H1 (cell line): ENCODE results near the gene SYMPK. TPM values are rescaled to one million over a fixed set of nuclear protein-coding genes. Genes with fewer than 3 reads are reported as not detected.

ENCODE experiments used
- CTCF ChIA-PET: fragments of 300-600 bp; sonication (Branson Sonifier 250); formaldehyde crosslinking; loops from one replicate; lab custom pipeline; 2021; ENCODE audit not compliant: partially characterized antibody; lab: Charles Lee
- POLR2A ChIA-PET: fragments of 300-600 bp; sonication (Branson Sonifier 250); formaldehyde crosslinking; loops from one replicate; lab custom pipeline; 2021; ENCODE audit warnings: inconsistent platforms; ENCODE audit not compliant: partially characterized antibody; lab: Charles Lee
- DNase-seq, 2 experiments: peaks; one replicate each; pipeline versions ENCODE4 v3.0.0 to v3.0.0-alpha.2; 2010 to 2022; ENCODE audit warnings: low spot score in 2 of 2, low read depth in 1 of 2, mixed read lengths in 1 of 2
- FAIRE-seq: peaks from 2 replicates; lab custom pipeline; 2011; peaks lifted over from hg19 to GRCh38; lab: Jason Lieb, UNC
- H2AFZ ChIP-seq: 2 replicates; pipeline ENCODE4 v1.8.1; 2012; ENCODE audit warnings: low read length, inconsistent platforms
- H2AK5ac ChIP-seq: 2 replicates; pipeline ENCODE4 v1.6.1; 2013; ENCODE audit warnings: low read depth, low read length
- H2BK120ac ChIP-seq: replicated peaks from 2 replicates; pipeline ENCODE3; 2013; ENCODE audit warnings: low read depth, low read length, inconsistent platforms
- H2BK12ac ChIP-seq: 2 replicates; pipeline ENCODE4 v1.6.1; 2013; ENCODE audit warnings: low read depth, low read length
- H2BK15ac ChIP-seq: 2 replicates; pipeline ENCODE4 v1.6.1; 2013; ENCODE audit warnings: low read length
- H2BK20ac ChIP-seq: 2 replicates; pipeline ENCODE4 v1.6.1; 2013; ENCODE audit warnings: low read length
- H2BK5ac ChIP-seq: 2 replicates; pipeline ENCODE4 v1.6.1; 2013; ENCODE audit warnings: low read depth, low read length
- H3K14ac ChIP-seq: 2 replicates; pipeline ENCODE4 v1.6.1; 2013; ENCODE audit warnings: inconsistent platforms; ENCODE audit not compliant: insufficient read length
- H3K18ac ChIP-seq: 2 replicates; pipeline ENCODE4 v1.6.1; 2013; ENCODE audit warnings: low read length; ENCODE audit errors: extremely low read depth
- H3K23ac ChIP-seq: 2 replicates; pipeline ENCODE4 v1.6.1; 2013; ENCODE audit warnings: inconsistent platforms; ENCODE audit not compliant: insufficient read length
- H3K23me2 ChIP-seq: 2 replicates; pipeline ENCODE4 v1.6.1; 2013; ENCODE audit warnings: low read depth, low read length
- H3K27ac ChIP-seq: 2 replicates; pipeline ENCODE4 v1.6.1; 2011; ENCODE audit warnings: low read depth, low read length, inconsistent platforms
- H3K27me3 ChIP-seq, 4 experiments: replicated peaks in 1 of 4; 1 replicate in 1 of 4; 2 replicates in 3 of 4; pipeline versions ENCODE4 v1.6.1 to v1.8.1; 2011 to 2013; ENCODE audit warnings: low read length in 3 of 4, mild to moderate bottlenecking in 3 of 4, inconsistent platforms in 2 of 4, mixed read lengths in 2 of 4, moderate library complexity in 1 of 4; ENCODE audit not compliant: control insufficient read depth in 3 of 4, insufficient read depth in 3 of 4; ENCODE audit errors: extremely low read depth in 1 of 4
- H3K36me3 ChIP-seq, 4 experiments: 2 replicates each; pipeline versions ENCODE4 v1.6.1 to v1.8.1; 2011 to 2013; ENCODE audit warnings: mild to moderate bottlenecking in 4 of 4, low read length in 3 of 4, moderate library complexity in 2 of 4, control low read depth in 1 of 4, inconsistent platforms in 1 of 4; ENCODE audit not compliant: insufficient read depth in 4 of 4, control insufficient read depth in 2 of 4
- H3K4ac ChIP-seq: replicated peaks from 2 replicates; pipeline ENCODE3; 2013; ENCODE audit warnings: low read length, low read depth, mixed read lengths, inconsistent platforms; ENCODE audit not compliant: insufficient read length
- H3K4me1 ChIP-seq, 4 experiments: replicated peaks in 1 of 4; 1 replicate in 1 of 4; 2 replicates in 3 of 4; pipeline versions ENCODE4 v1.6.1 to v1.8.1; 2011 to 2013; ENCODE audit warnings: low read length in 3 of 4, inconsistent platforms in 2 of 4, mixed read lengths in 1 of 4; ENCODE audit not compliant: insufficient read depth in 4 of 4, control insufficient read depth in 3 of 4
- H3K4me2 ChIP-seq, 2 experiments: 2 replicates each; pipeline versions ENCODE4 v1.6.1 to v1.8.1; 2011 to 2013; ENCODE audit warnings: low read depth in 2 of 2, low read length in 2 of 2, control low read depth in 1 of 2, inconsistent platforms in 1 of 2, mild to moderate bottlenecking in 1 of 2; ENCODE audit not compliant: insufficient read depth in 1 of 2
- H3K4me3 ChIP-seq, 4 experiments: fragments of 200-600, 300-600 bp in 1 of 4; sonication (generic), shearing (Covaris generic), sonication (Bioruptor Twin) in 1 of 4; 2 replicates each; pipeline versions ENCODE4 v1.5.1 to v1.8.1; 2011 to 2016; ENCODE audit warnings: low read length in 4 of 4, low read depth in 3 of 4, control low read depth in 2 of 4, inconsistent platforms in 2 of 4, mild to moderate bottlenecking in 2 of 4, mixed read lengths in 1 of 4, moderate library complexity in 1 of 4; ENCODE audit not compliant: insufficient read depth in 2 of 4; ENCODE audit errors: extremely low read depth in 1 of 4
- H3K56ac ChIP-seq: replicated peaks from 2 replicates; pipeline ENCODE3; 2013; ENCODE audit warnings: low read depth, mild to moderate bottlenecking, mixed read lengths, low read length, inconsistent platforms; ENCODE audit not compliant: insufficient read length
- H3K79me1 ChIP-seq: 2 replicates; pipeline ENCODE4 v1.6.1; 2013; ENCODE audit warnings: low read depth, low read length, control low read depth
- H3K79me2 ChIP-seq, 2 experiments: 2 replicates each; pipeline versions ENCODE4 v1.6.1 to v1.8.1; 2012 to 2013; ENCODE audit warnings: low read length in 2 of 2, mild to moderate bottlenecking in 2 of 2, inconsistent platforms in 1 of 2; ENCODE audit not compliant: insufficient read depth in 2 of 2, control insufficient read depth in 1 of 2
- H3K9ac ChIP-seq, 4 experiments: replicated peaks in 1 of 4; 1 replicate in 1 of 4; 2 replicates in 3 of 4; pipeline versions ENCODE4 v1.6.1 to v1.8.1; 2011 to 2013; ENCODE audit warnings: low read depth in 3 of 4, low read length in 3 of 4, control low read depth in 2 of 4, mild to moderate bottlenecking in 2 of 4, moderate library complexity in 2 of 4, inconsistent platforms in 1 of 4; ENCODE audit errors: extremely low read depth in 1 of 4
- H3K9me3 ChIP-seq, 2 experiments: 2 replicates each; pipeline versions ENCODE4 v1.6.1 to v1.8.1; 2012 to 2013; ENCODE audit warnings: mild to moderate bottlenecking in 2 of 2, moderate library complexity in 2 of 2, control low read depth in 1 of 2, inconsistent platforms in 1 of 2, low read depth in 1 of 2, low read length in 1 of 2, mixed read lengths in 1 of 2; ENCODE audit not compliant: insufficient read depth in 2 of 2
- H4K20me1 ChIP-seq, 2 experiments: replicated peaks in 1 of 2; 2 replicates each; pipeline versions ENCODE3 to v1.8.1; 2011 to 2013; ENCODE audit warnings: inconsistent platforms in 2 of 2, low read length in 2 of 2, mild to moderate bottlenecking in 1 of 2; ENCODE audit not compliant: insufficient read depth in 2 of 2, control insufficient read depth in 1 of 2
- H4K5ac ChIP-seq: 2 replicates; pipeline ENCODE4 v1.6.1; 2013; ENCODE audit warnings: low read length, low read depth, mixed read lengths, inconsistent platforms; ENCODE audit not compliant: insufficient read length
- H4K8ac ChIP-seq: 2 replicates; pipeline ENCODE4 v1.8.0; 2013; ENCODE audit warnings: mild to moderate bottlenecking, moderate library complexity, low read length, inconsistent platforms; ENCODE audit not compliant: insufficient read depth; ENCODE audit errors: extremely low read depth
- H4K91ac ChIP-seq: replicated peaks from 2 replicates; pipeline ENCODE3; 2013; ENCODE audit warnings: low read length, mixed read lengths, inconsistent platforms; ENCODE audit not compliant: insufficient read length
- ATF3 ChIP-seq: IDR thresholded peaks from 2 replicates; pipeline ENCODE4 v1.6.1; 2011; ENCODE audit warnings: low read depth, mild to moderate bottlenecking, low read length; ENCODE audit not compliant: insufficient read depth
- CBX5 ChIP-seq: fragments of 300-800, 300-1000 bp; sonication (generic); IDR thresholded peaks from 2 replicates; pipeline ENCODE4 v1.7.1; 2016; ENCODE audit warnings: antibody characterized with exemption, low read length, low read depth
- CHD1 ChIP-seq: IDR thresholded peaks from 2 replicates; pipeline ENCODE4 v1.6.1; 2012; ENCODE audit warnings: low read depth, low read length, improper control_type of control experiment
- EP300 ChIP-seq, 2 experiments: IDR thresholded peaks; 1 replicate in 1 of 2; 2 replicates in 1 of 2; pipeline ENCODE4 v1.6.1; 2011 to 2012; ENCODE audit warnings: low read depth in 2 of 2, low read length in 2 of 2, mild to moderate bottlenecking in 2 of 2, borderline replicate concordance in 1 of 2, inconsistent platforms in 1 of 2, moderate library complexity in 1 of 2
- JUN ChIP-seq: IDR thresholded peaks from 2 replicates; pipeline ENCODE4 v1.6.1; 2011; ENCODE audit warnings: low read depth, mild to moderate bottlenecking, improper control_type of control experiment, low read length
- KDM4A ChIP-seq: IDR thresholded peaks from one replicate; pipeline ENCODE4 v1.7.1; 2012; ENCODE audit warnings: low read depth, mild to moderate bottlenecking, moderate library complexity, low read length, inconsistent platforms; ENCODE audit not compliant: severe bottlenecking
- RBBP5 ChIP-seq: IDR thresholded peaks from 2 replicates; pipeline ENCODE4 v1.7.1; 2012; ENCODE audit warnings: low read depth, mild to moderate bottlenecking, inconsistent platforms, low read length, moderate library complexity, borderline replicate concordance
- SIN3A ChIP-seq, 2 experiments: IDR thresholded peaks in 1 of 2; conservative IDR thresholded peaks in 1 of 2; 2 replicates each; pipeline ENCODE4 v1.6.1; 2011 to 2012; ENCODE audit warnings: low read length in 2 of 2, improper control_type of control experiment in 1 of 2, low read depth in 1 of 2, mild to moderate bottlenecking in 1 of 2
- SP2 ChIP-seq: IDR thresholded peaks from 2 replicates; pipeline ENCODE4 v1.6.1; 2012; ENCODE audit warnings: mild to moderate bottlenecking, low read length, inconsistent platforms
- TBP ChIP-seq: IDR thresholded peaks from 2 replicates; pipeline ENCODE4 v1.6.1; 2011; ENCODE audit warnings: low read depth, low read length, improper control_type of control experiment
- WGBS, 2 experiments: shearing (Covaris generic) in 1 of 2; methylation state at CpG; one replicate each; pipeline versions ENCODE4 v1.1.6 to v1.1.7; 2013 to 2015; ENCODE audit warnings: low lambda C conversion rate in 2 of 2, mixed read lengths in 2 of 2, inconsistent platforms in 1 of 2, low coverage in 1 of 2, missing lambda C conversion rate in 1 of 2; ENCODE audit not compliant: insufficient replicate concordance in 2 of 2, insufficient coverage in 1 of 2, insufficient read length in 1 of 2; ENCODE audit errors: extremely low coverage in 1 of 2, missing lambda C conversion rate in 1 of 2; 5-methylcytosine and 5-hydroxymethylcytosine counted together
- polyA plus RNA-seq, 7 experiments: library from polyadenylated mRNA; depleted of rRNA in 3 of 7; stranded (reverse) in 5 of 7; unstranded in 2 of 7; fragments of >200 nt in 5 of 7; fragments of 200-250 nt in 2 of 7; gene quantifications; 1 replicate in 5 of 7; 2 replicates in 1 of 7; 4 replicates in 1 of 7; pipeline versions ENCODE4 v1.2.1 to v1.2.3, GENCODE V29; 2011 to 2013; ENCODE audit warnings: missing spikeins in 2 of 7, mixed read lengths in 2 of 7
- total RNA-seq: library from RNA; stranded (reverse); fragmentation: NEBNext Ultra II Directional; extraction: Animal tissue kit (Norgen Biotek cat#: 25700); gene quantifications from 2 replicates; pipeline ENCODE4 v1.2.1, GENCODE V29; 2021

The SYMPK gene
- total and polyA plus RNA-seq, 2 of the 8 experiments (the other 6 are each of a cell fraction or from before 2014, with no cell fraction given) = 93.6 to 99.5 TPM

GRCh38 chr19:45828945-45829344 is 34.0 kb downstream of the SYMPK start:
- 88% methylated on average over 16 of the region's 16 CpGs; no CpG with 5 or more reads in 1 of the 2 experiments for WGBS, 2 experiments
- no peak overlapping the region for H4K8ac ChIP-seq
- H2BK12ac ChIP-seq = no peak overlapping the region
- no peak overlapping the region for H2BK5ac ChIP-seq
- peaks cover 3 to 17% of the 10 kb centered on the region in 2 experiments for H4K20me1 ChIP-seq
- no peak overlapping the region for H3K14ac ChIP-seq
- H3K56ac ChIP-seq = no peak overlapping the region
- FAIRE-seq (no peak), DNase-seq (no peak)
- H4K5ac ChIP-seq = no peak overlapping the region
- no peak overlapping the region for H3K27ac ChIP-seq
- H2AK5ac ChIP-seq = no peak overlapping the region
- CTCF ChIA-PET = interaction anchor here (0.9 to 5.3 kb wide), 6 partner anchors 11 to 140 kb away, joined by 3 to 42 read pairs (median 6); no protein-coding TSS in a partner anchor
- no peak overlapping the region for H4K91ac ChIP-seq
- H3K18ac ChIP-seq = no peak overlapping the region
- no peak overlapping the region for H3K9ac ChIP-seq
- no peak overlapping the region for H3K4me2 ChIP-seq
- H2BK20ac ChIP-seq = no peak overlapping the region
- no peak overlapping the region for H3K23ac ChIP-seq
- no peak overlapping the region for H3K4me3 ChIP-seq
- no peak overlapping the region for H2AFZ ChIP-seq
- no peak overlapping the region for H3K4ac ChIP-seq
- 0 out of 2 replicates have a peak, but pooled peaks cover 1% of the 10 kb centered on the region for H3K23me2 ChIP-seq
- POLR2A ChIA-PET = interaction anchor here (0.9 to 3.6 kb wide), 4 partner anchors 10 to 30 kb away, joined by 3 to 22 read pairs (median 4); partner anchors contain the start of gene RSPH6A
- H3K27me3 ChIP-seq = no peaks in the 10 kb centered on the region
- H3K9me3 ChIP-seq = no peaks in the 10 kb centered on the region
- H2BK120ac ChIP-seq = no peak overlapping the region
- no peaks in the 10 kb centered on the region for H3K79me1 ChIP-seq
- H3K4me1 ChIP-seq = no peaks in the 10 kb centered on the region
- H3K36me3 ChIP-seq = peaks cover 50 to 74% (median 65%) of the 10 kb centered on the region in 4 experiments
- no peak overlapping the region for H2BK15ac ChIP-seq
- TF ChIP-seq EP300 (IDR thresholded peaks at IDR 0.05; ENCODE audit: borderline replicate concordance in 1 of 2, low read depth in 2 of 2, low read length in 2 of 2) (no peak), CBX5 (no peak), KDM4A (no peak), ATF3 (no peak), RBBP5 (no peak), CHD1 (no peak), SIN3A (conservative IDR thresholded peaks at IDR 0.05 in 1 of 2, IDR thresholded peaks at IDR 0.05 in 1 of 2; ENCODE audit: low read depth in 1 of 2, low read length in 2 of 2) (no peak), SP2 (no peak), JUN (no peak), TBP (no peak)
- H3K79me2 ChIP-seq = no peaks in the 10 kb centered on the region
